Neutrophil (primary cell): Measurements from ENCODE around the gene IL32.

Source experiments
- H3K27ac ChIP-seq: fragments of 200-600 bp; sonication (generic); 2 replicates; pipeline ENCODE4 v1.5.1; 2016; ENCODE audit warnings: mild to moderate bottlenecking, moderate library complexity
- H3K27me3 ChIP-seq: fragments of 200-600 bp; sonication (generic); 2 replicates; pipeline ENCODE4 v1.6.0; 2016; ENCODE audit warnings: mild to moderate bottlenecking
- H3K36me3 ChIP-seq: fragments of 200-600 bp; sonication (generic); 2 replicates; pipeline ENCODE4 v1.5.1; 2017
- H3K4me1 ChIP-seq, 2 experiments: fragments of 200-600 bp in 1 of 2; sonication (generic) in 1 of 2; 1 replicate in 1 of 2; 2 replicates in 1 of 2; pipeline versions ENCODE4 v1.5.1 to v1.6.1; 2013 to 2016; ENCODE audit warnings: low read depth in 1 of 2, low read length in 1 of 2, mild to moderate bottlenecking in 1 of 2, moderate library complexity in 1 of 2; ENCODE audit not compliant: control insufficient read depth in 1 of 2, insufficient read depth in 1 of 2
- H3K4me3 ChIP-seq, 2 experiments: fragments of 200-600 bp in 1 of 2; sonication (generic) in 1 of 2; 1 replicate in 1 of 2; 2 replicates in 1 of 2; pipeline ENCODE4 v1.5.1; 2013 to 2016; ENCODE audit warnings: low read depth in 1 of 2, low read length in 1 of 2, mild to moderate bottlenecking in 1 of 2, moderate library complexity in 1 of 2
- H3K9me3 ChIP-seq: fragments of 200-600 bp; sonication (generic); 2 replicates; pipeline ENCODE4 v1.5.1; 2016
- CTCF ChIP-seq: fragments of 200-600 bp; sonication (generic); IDR thresholded peaks from 2 replicates; pipeline ENCODE4 v1.5.1; 2016; ENCODE audit warnings: antibody characterized with exemption

Gene IL32

GRCh38 chr16:3058139-3059030, 7.1 kb upstream of the IL32 start:
- no peaks in the 10 kb centered on the region for H3K27me3 ChIP-seq
- H3K4me3 ChIP-seq = peak overlapping the region; percentile 98 to 99
- H3K27ac ChIP-seq = peak overlapping the region; percentile 94
- H3K36me3 ChIP-seq = peaks cover 61% of the 10 kb centered on the region
- peaks cover 91 to 99% of the 10 kb centered on the region in 2 experiments for H3K4me1 ChIP-seq
- no peaks in the 10 kb centered on the region for H3K9me3 ChIP-seq
- TF ChIP-seq CTCF = no peak

- peaks cover 84 to 94% of the 10 kb centered on the region in 2 experiments for H3K4me1 ChIP-seq
- peak; percentile 97 for TF ChIP-seq CTCF
These were observed 6.3 kb upstream of the IL32 start for GRCh38 chr16:3059041-3059722.

GRCh38 chr16:3059723-3060242, 5.7 kb upstream of the IL32 start:
- Histone ChIP-seq H3K27me3 (no peaks in the 10 kb centered on the region), H3K4me1 (peaks cover 78 to 89% of the 10 kb centered on the region in 2 experiments), H3K36me3 (peaks cover 61% of the 10 kb centered on the region), H3K27ac (peak overlapping the region; percentile 94), H3K4me3 (peak overlapping the region; percentile 98 to 99), H3K9me3 (no peaks in the 10 kb centered on the region)
- TF ChIP-seq CTCF = no peak

More at GRCh38 chr16:3059041-3059722, 6.3 kb upstream of the IL32 start:
- Histone ChIP-seq H3K27ac (peak overlapping the region; percentile 94), H3K4me3 (peak overlapping the region; percentile 98 to 99), H3K9me3 (no peaks in the 10 kb centered on the region), H3K27me3 (no peaks in the 10 kb centered on the region), H3K36me3 (peaks cover 61% of the 10 kb centered on the region)

GRCh38 chr16:3060339-3061127, 4.9 kb upstream of the IL32 start:
- Histone ChIP-seq H3K4me1 (peaks cover 70 to 82% of the 10 kb centered on the region in 2 experiments), H3K27ac (peak overlapping the region; percentile 94), H3K4me3 (peak overlapping the region; percentile 98 to 99), H3K36me3 (peaks cover 54% of the 10 kb centered on the region), H3K9me3 (no peaks in the 10 kb centered on the region), H3K27me3 (no peaks in the 10 kb centered on the region)
- TF ChIP-seq CTCF = no peak

- no peak for TF ChIP-seq CTCF
- H3K36me3 ChIP-seq = peaks cover 34% of the 10 kb centered on the region
- no peaks in the 10 kb centered on the region for H3K9me3 ChIP-seq
- peaks cover 50 to 62% of the 10 kb centered on the region in 2 experiments for H3K4me1 ChIP-seq
- H3K27me3 ChIP-seq = no peaks in the 10 kb centered on the region
- peak overlapping the region; percentile 8 to 23 for H3K4me3 ChIP-seq
- H3K27ac ChIP-seq = peak overlapping the region; percentile 76
These were observed 2.9 kb upstream of the IL32 start for GRCh38 chr16:3062553-3062952.
